GM12872 (cell line): Measurements from ENCODE around the gene CCSAP.

Experiments used
- CTCF ChIP-seq: IDR thresholded peaks from 3 replicates; pipeline ENCODE4 v1.5.1; 2011; ENCODE audit warnings: low read depth, mild to moderate bottlenecking, low read length, moderate library complexity; ENCODE audit not compliant: insufficient read depth

Gene CCSAP

GRCh38 chr1:229373395-229373794 is 30.5 kb upstream of the CCSAP start:
- no peak for TF ChIP-seq CTCF

- no peak for TF ChIP-seq CTCF
These were observed 29.4 kb upstream of the CCSAP start for GRCh38 chr1:229372251-229372650.

- TF ChIP-seq CTCF = no peak
These were observed 28.8 kb upstream of the CCSAP start for GRCh38 chr1:229371624-229372023.

GRCh38 chr1:229370601-229371021 is 27.8 kb upstream of the CCSAP start:
- no peak; the same call in 2 of the 3 replicates for TF ChIP-seq CTCF

- no peak for TF ChIP-seq CTCF
These were observed 25.5 kb upstream of the CCSAP start for GRCh38 chr1:229368347-229368746.

GRCh38 chr1:229365569-229365968 is 22.7 kb upstream of the CCSAP start:
- no peak for TF ChIP-seq CTCF

GRCh38 chr1:229364207-229365065 is 21.6 kb upstream of the CCSAP start:
- TF ChIP-seq CTCF = no peak
